CD4-positive, alpha-beta T cell treated with Interleukin-17A for 4 hours (primary cell): ENCODE data around the gene LHFPL3.
"Not testable (repeated sequence)": the region's sequence is repeated elsewhere in the genome, so short reads cannot be mapped to it uniquely, and the experiment has no call there.

Experiments
- DNase-seq: peaks from one replicate; pipeline ENCODE4 v3.0.0-alpha.2; 2020; ENCODE audit warnings: mixed read lengths

The LHFPL3 gene

DNA sequence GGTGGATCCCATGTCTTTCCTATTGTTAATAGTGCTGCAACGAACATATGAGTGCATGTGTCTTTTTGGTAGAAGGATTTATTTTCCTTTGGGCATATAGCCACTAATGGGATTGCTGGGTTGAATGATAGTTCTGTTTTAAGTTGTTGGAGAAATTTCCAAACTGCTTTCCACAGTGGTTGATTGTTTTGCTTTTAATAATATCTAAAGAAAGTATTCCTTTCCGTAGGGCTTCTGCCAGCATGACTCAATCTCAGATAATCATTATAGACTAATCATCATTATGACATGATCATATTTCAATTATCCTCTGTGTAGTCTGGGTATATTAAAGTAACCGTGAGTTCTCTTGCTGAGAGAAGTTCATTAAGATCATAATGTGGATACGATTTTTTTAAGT lies 575.4 kb downstream of the LHFPL3 start:
- no peak for DNase-seq

DNA sequence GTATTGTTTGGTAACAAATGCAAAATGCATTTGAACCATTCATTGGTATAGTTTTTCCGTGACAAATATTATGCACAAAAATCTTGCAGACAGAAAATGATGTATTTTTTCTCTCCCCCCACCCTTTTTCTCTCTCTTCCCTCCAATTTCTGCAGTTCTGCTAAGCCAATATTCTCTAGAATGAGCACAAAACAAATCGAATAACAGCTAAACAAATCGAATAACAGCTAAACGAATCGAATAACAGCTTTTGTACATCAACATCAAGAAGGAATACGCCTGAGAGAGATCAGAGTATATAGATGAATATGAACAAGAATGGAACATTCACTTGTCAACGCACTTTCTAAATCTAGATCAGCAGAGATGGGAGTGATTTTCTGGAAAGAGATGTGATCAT lies 577.6 kb downstream of the LHFPL3 start:
- no peak for DNase-seq

DNA sequence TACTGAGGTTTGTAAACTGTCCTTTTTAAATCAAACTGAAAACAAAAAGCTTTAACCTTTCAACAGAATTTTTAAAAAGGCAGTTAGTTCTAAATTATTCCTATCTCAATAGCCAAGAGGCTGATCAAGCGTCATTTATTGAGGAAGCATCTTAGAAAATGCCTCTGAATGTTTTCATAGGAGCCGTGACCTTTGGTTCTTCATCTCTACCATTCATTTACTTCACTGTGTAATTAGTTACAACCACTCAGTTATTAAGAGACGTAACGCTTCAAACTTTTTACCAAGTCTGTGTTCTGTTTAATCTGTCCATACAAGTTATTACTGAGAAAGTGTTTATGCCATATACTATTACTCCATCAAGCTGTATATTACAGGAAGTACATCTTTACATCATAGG lies 578.2 kb downstream of the LHFPL3 start:
- DNase-seq = no peak

DNA sequence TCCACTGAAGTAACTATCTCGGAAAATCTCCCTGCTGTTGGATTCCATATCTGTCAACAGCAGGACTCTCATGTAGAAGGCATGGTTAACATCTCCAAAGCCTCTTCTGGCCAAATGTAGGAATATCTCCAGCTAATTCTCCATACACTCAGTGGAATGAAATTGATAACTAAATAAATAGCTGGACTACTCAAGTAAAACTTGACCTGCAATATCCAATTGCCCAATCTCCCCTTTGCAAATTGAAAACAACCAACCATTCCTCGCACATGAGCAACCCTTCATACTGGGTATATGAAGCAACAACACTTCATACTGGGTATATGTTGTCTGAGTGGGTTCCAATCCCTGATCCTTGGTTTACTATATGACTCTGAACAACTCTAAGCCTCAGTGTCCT lies 580.2 kb downstream of the LHFPL3 start:
- no peak for DNase-seq

DNA sequence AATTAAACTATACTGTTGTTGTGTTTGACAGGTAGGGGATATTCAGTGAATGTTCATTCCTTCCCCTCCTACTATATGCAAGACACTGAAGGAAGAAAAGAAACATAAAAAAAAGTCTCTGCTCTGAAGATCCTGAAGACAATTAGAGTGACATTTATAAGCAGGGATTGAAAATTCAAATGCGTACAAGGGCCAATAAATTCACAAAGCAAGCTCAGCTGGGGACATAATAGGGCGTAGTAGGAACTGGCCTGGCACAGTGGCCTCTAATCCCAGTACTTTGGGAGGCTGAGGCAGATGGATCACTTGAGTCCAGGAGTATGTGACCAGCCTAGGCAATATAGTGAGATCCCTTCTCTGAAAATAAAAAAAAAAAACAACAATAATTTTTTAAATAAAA lies 580.7 kb downstream of the LHFPL3 start:
- DNase-seq = no peak

DNA sequence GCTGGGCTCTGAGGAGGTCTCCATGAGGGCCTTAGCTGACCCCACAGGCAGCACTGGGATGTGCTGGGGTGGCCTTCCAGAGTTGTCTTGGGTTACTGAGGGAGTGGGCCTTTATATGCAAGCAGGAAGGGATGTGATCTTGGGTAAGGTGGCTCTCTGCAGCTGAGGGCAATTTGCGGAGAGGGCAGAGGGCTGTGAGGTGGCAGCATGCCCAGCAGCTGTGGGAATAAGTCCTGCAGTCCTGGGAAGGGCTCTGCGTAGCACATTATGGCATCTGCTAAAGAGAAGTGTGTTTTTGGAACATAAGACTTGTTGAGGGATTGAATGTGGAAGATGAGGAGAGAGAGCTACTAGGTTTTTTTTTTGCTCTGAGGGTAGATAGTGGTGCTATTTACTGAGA lies 586.0 kb downstream of the LHFPL3 start:
- DNase-seq = no peak

DNA sequence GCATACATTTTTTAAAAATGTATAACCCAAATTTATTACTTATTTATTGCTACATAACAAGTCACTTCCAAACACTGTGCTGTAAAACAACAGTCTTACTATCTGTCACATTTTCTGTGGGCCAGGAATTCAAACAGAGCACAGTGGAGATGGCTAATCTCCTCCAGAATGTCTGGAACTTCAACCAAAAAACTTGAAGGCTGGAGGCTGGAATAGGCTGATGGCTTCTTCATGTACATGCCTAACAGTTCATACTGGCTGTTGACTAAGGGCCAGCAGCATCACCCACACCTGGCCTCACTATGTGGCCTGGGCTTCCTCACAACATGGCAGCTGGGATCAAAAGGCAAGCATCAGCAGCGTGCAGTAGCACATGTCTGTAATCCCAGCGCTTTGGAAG lies 593.2 kb downstream of the LHFPL3 start:
- no peak for DNase-seq

DNA sequence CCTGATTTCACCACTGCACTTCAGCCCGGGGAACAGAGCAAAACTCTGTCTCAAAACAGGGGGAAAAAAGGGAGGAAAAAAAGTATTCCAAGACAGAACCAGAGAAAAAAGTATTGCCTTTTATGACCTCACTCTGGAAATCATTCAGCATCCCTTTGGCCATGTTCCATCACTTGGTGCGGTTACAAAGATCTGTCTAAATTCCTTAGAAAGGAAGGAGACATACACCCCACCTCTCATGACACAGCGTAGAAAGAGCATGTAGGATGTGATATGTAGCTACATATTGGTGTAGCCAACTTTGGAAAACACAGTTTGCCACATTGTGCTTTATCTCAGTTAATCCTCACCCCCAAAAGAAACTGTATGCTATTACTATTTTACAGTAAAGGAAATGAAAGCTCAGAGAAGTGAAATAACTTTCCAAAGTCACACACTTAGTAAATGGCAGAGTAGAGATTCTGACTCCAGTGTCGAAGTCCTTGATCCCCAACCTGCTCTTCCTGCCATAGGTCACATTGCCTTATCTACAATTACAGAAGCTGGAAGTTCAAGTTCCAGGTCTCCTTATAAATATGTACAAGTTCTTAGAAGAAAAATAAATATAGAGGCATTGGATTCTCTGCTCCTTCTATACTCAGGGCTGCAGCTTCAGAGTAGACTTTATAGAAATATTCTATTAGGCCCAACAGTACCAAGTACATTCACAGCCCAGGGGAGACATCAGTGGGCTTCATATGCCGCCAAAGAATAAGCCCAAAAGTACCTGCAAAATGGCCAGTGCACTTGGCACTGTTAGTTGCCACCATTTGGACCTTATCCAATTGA lies 594.0 kb downstream of the LHFPL3 start:
- no peak for DNase-seq

DNA sequence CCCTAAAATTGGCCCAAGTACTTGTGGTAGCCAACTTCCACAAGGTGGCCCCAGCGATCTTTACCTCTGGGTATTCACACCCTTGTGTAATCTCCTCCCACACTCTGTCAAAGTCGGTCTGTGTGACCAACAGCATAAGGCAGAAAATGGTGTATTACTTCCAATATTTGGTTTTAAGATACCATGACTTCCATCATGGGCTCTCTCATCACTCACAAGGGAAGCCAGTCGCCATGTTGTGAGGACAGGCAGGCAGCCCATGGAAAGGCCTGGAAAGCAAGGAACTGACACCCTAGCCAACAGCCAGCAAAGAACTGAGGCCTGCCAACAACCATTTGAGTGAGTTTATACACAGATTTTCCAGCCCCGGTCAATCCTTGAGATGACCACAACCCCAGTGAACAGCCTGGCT lies 594.6 kb downstream of the LHFPL3 start:
- peak; percentile 78 for DNase-seq

DNA sequence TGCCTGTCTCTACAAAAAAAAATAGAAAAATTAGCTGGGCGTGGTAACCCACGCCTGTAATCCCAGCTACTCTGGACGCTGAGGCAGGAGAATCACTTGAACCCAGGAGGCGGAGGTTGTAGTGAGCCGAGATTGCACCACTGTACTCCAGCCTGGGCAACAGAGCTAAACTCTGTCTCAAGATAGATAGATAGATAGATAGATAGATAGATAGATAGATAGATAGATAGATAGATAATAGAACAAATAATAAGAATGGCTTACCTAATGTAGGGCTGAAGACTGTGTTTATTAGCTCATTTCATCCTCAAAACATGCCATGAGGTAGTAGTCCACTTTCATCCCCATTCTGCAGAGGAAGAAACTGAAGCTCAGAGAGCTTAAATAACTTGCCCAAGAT lies 597.8 kb downstream of the LHFPL3 start:
- not testable (repeated sequence) for DNase-seq

DNA sequence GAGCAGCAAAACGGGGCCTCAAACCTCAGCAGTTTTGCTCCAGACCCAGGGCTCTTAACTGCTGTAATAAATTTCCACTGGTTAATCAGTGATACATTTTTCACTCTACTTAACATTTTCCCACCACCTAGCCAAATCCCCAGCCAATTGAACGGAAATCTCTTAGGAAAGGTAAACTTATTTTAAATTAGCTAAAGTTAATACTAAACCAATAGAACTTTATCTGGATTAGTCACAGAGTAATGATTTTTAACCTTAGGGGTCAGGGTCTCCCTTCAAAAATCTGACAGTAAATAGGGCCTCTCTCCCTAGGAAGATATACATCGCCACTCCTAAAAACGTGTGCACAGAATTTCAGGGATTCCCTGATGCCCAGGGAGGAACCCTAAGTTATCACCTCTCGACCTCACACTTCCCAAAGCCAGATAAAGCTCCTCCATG lies 598.2 kb downstream of the LHFPL3 start:
- DNase-seq = no peak

DNA sequence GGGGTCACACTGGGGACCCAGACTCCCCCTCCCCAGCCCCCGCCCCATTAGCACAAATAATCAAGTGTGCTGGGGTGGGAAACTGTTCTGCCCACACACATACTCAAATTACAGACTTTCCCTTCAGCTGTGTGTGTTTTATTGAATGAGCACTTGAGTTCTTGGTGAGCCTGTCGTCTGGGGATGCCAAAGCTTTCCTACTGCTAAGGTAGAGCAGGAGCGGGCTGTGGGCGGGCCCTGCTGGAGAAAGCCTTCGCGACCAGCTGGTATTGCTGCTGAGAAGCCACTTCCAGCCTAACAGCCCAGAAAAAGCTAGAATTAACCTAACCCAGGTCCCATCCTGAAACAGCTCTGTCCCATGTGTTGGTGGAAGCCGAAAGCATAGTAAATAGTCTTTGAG lies 598.7 kb downstream of the LHFPL3 start:
- DNase-seq = no peak

DNA sequence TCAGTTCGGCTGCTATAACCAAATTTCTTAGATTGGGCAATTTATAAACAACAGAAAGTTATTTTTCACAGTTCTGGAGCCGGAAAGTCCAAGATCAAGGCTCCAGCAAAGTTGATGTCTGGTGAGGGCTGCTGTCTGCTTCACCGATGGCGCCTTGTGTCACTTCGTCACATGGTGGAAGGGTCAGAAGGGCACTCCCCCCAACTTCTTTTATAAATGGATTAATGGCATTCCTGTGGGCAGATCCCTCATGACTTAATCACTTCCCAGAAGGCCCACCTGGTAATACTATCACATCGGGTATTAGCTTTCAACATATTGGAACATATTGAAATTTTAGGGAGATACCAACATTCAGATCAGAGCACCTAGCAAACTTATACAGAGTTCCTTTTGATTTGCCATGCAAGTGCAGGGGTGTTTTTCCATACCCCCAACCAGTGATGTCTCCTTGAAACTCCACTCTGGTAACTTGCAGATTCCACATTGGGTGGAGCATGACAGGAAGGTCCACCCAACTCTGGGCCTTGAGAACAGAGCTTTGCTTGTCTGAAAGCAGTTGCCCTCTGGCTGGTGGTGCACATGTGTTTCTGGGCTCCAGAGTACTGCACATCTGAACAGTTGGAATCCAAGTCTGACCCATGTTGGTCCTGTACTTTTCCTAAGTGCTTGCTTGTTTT lies 600.5 kb downstream of the LHFPL3 start:
- DNase-seq = no peak

DNA sequence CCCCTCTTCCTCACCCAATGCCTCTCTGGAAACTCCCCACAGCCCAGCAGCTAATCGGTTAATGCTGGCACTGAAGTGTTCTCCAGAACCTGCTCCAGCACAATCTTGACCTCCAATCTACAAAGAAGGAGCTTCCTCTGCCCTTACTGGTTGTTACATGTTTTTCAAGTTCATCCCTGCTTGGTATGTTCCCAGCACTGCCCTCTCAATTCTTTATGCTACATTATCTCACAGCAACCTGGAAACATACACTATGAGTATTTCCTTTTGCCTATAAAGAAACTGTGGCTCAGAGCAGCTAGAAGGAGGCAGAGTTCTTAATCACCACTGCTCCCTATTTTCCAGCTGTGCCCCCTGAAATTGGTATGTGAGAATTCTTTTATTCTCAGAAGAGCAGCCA lies 601.5 kb downstream of the LHFPL3 start:
- no peak for DNase-seq

DNA sequence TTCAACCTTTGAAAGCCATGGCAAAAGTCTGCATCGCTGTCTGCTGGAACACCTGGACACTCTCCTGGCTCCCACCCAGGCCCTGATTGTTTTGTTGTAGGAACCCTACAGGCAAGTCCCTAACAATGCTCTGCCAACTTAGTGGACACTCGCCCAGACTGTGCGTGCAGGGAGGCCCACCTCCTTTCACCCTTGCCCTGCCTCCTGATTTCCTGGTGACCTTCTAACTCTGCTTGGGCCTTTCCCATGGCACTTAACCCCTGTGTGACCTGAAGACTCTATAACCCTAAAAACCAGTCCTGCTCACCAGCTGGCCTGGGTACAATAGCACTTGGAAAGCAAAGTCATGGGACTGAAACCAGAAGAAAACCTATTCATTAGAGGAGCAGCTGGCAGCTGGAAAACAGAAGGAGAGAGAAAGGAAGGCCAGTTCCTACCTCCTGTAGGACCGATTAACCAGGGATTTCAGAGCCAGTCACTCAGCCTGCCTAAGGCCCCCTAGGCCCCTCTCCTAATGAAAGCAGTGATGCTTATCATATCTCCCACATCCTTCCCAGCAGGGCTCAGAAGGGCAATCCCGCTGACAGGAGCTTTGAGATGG lies 602.9 kb downstream of the LHFPL3 start:
- DNase-seq = no peak

DNA sequence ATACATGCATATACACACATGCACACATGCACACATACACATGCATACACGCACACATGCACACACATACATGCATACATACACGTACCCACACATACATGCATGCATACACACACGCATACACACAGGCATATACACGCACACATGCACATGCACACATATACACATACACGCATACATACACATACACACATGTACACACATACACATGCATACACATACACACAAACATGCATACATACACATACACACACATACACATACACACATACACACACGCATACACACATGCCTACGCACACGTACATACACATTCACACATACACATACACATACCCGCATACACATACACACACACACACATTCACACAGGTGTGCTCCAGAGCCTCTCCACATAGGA lies 604.6 kb downstream of the LHFPL3 start:
- no peak for DNase-seq

DNA sequence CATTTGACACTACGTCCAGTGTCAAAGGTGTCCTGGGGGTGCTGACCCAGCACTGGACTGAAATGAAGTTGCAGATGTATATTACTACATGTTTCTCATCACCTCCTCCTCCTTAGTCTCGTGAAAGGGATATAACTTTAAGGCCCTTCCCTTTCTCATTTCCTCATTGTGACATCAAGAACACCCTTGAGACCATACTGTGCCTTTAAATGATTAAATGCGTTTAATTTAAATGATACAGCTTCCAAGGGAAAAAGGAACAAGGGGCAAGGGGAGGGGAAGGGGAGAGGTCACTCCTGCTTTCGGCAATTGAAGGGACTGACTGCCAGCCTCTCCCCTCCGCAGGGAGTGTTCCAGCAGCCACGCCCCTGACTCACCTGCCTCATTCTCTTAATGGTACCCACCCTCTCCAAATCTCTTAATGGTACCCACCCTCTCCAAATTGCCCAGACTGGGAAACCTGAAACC lies 605.2 kb downstream of the LHFPL3 start:
- no peak for DNase-seq

DNA sequence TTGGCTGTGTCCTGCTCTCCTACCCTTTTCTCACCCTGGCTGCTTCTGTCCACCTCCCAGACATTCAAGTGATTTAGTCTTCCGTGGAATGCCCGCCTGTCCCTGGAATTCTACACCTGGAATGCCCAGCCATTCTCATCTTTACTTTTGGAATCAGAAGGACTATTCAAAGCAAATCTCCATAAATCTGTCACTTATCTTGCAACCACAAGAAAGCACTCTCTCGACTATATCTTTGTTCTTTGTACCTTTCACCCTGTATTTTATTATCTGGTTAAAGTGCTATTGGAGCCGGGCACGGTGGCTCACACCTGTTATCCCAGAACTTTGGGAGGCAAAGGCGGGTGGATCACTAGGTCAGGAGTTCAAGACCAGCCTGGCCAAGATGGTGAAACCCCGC lies 606.3 kb downstream of the LHFPL3 start:
- DNase-seq = no peak

DNA sequence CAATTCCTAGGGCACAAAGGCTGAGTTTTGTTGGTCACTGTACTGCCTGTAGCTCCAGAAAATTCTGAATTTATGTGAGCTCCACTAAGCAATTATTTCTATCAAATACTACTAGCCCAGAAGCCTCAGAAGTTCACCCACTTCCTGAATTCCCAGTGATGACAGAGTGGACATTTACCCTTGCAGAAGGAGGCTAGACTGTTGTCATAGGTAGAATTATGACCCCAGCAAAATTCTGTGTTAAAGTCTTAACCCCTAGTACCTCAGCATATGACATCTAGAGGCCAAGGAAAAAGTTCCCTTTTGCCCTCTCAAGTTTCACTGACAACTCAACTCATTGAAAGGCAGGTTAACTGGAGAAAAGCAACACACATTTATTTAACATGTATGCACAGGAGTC lies 606.9 kb downstream of the LHFPL3 start:
- DNase-seq = no peak

DNA sequence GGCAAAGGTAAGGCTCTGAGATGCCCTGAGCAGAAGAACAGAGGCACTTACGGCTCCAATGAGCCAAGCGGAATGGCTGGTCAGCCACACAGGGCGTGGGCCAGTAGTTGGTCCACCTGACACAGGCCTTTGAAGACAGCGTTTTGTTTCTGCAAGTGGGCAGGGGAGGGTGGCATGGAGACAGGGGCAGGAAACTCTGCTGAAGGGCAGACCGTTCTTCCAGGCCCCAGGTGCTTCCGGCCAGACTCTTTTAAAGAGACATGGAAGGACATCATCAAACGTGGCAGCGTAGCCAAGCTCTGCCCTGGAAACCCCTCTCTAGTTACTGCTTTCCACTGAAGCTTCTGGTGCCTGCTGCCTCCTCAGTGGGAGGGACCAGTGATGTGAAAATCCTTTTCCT lies 608.1 kb downstream of the LHFPL3 start:
- no peak for DNase-seq

DNA sequence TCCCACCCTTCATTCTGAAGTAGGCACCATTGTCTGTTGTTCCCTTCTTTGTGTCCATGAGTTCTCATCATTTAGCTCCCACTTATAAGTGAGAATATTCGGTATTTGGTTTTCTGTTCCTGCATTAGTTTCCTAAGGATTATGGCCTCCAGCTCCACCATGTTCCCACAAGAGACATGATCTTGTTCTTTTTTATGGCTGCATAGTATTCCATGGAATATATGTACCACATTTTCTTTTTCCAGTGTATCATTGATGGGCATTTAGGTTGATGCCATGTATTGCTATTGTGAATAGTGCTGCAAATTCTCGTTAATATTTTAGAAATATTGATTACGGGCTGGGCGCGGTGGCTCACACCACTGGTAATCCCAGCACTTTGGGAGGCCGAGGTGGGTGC lies 609.1 kb downstream of the LHFPL3 start:
- not testable (repeated sequence) for DNase-seq

DNA sequence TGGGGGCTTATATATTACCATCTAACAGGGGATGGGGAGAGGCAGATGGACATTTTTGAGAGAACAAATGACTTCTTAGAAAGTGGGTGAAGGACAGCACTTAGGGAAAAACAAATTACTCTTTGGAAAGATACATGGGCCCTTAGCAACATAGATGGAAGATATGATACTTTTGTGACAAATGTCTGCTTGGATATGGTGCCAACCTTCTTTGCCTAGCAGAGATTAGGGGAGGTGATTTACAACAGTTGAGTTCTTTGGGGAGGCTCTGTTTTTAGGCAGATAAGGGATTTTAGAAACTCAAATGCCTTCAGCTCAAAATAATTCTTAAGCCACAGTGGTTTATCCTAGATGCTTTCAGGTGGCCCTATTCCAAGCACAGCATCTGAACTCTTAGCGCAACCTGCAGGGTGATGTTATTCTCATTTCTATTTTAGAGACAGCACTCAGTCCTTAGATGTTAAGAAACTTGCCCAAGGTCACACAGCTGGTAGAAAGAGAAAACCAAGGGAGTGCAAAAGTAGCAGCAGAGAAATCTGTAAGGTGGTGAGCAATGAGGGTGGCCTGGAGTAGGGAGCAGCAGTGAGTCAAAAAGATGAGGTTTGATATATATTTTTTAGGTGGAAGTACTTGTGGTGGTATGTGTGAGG lies 610.5 kb downstream of the LHFPL3 start:
- no peak for DNase-seq

DNA sequence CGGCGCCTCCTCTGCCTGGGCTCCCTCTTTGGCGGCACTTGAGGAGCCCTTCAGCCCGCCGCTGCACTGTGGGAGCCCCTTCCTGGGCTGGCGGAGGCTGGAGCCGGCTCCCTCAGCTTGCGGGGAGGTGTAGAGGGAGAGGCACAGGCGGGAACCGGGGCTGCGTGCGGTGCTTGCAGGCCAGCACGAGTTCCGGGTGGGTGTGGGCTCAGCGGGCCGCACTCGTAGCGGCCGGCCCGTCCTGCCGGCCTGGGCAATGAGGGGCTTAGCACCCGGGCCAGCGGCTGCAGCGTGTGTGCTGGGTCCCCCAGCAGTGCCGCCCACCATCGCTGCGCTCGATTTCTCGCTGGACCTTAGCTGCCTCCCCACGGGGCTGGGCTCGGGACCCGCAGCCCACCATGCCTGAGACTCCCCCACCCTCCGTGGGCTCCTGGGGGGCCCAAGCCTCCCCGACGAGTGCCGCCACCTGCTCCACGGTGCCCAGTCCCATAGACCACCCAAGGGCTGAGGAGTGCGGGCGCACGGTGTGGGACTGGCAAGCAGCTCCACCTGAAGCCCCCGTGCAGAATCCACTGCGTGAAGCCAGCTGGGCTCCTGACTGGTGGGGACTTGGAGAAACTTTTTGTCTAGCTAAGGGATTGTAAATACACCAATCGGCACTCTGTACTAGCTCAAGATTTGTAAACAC lies 611.8 kb downstream of the LHFPL3 start:
- DNase-seq = no peak
